IMR-90 (cell line): ENCODE data around the gene USPL1. TPM values are rescaled to one million over a fixed set of nuclear protein-coding genes. Genes with fewer than 3 reads are reported as not detected.

Experiments
- ATAC-seq: fragments of 200-7000 bp; cut with Tn5 transposase; 2 replicates; pipeline ENCODE4 v1.9.1; 2020; ENCODE audit warnings: low read depth, mild to moderate bottlenecking, moderate library complexity
- BruUV-seq: library from RNA; stranded (reverse); fragments of 400-500 nt; replicated peaks from 2 replicates; lab custom pipeline; 2021; lab: Mats Ljungman, UMichigan
- CTCF ChIA-PET: fragments of 300-600 bp; formaldehyde crosslinking; extraction: SDS; loops from one replicate; lab custom pipeline; 2021; ENCODE audit warnings: antibody characterized with exemption; lab: Yijun Ruan, JAX
- POLR2A ChIA-PET: fragments of 300-600 bp; sonication (Branson Sonifier 250); formaldehyde crosslinking; loops from one replicate; lab custom pipeline; 2022; ENCODE audit warnings: antibody characterized with exemption; ENCODE audit not compliant: unreplicated experiment; lab: Charles Lee
- DNase-seq: peaks from one replicate; pipeline ENCODE4 v3.0.0; 2013
- H2AFZ ChIP-seq: replicated peaks from 2 replicates; pipeline ENCODE3; 2013; ENCODE audit warnings: low read length, mild to moderate bottlenecking; ENCODE audit not compliant: poor library complexity
- H2AK5ac ChIP-seq: 2 replicates; pipeline ENCODE4 v1.6.1; 2013; ENCODE audit warnings: low read depth, low read length, inconsistent platforms
- H2AK9ac ChIP-seq: replicated peaks from 2 replicates; pipeline ENCODE3; 2013; ENCODE audit warnings: mild to moderate bottlenecking, low read depth, low read length, moderate library complexity; ENCODE audit not compliant: poor library complexity
- H2BK120ac ChIP-seq: 2 replicates; pipeline ENCODE4 v1.6.1; 2013; ENCODE audit warnings: low read depth, low read length, inconsistent platforms
- H2BK15ac ChIP-seq: 3 replicates; pipeline ENCODE4 v1.6.1; 2013; ENCODE audit warnings: low read depth, low read length, inconsistent platforms
- H2BK20ac ChIP-seq: 2 replicates; pipeline ENCODE4 v1.6.1; 2013; ENCODE audit warnings: low read depth, mild to moderate bottlenecking, inconsistent platforms, low read length, moderate library complexity
- H2BK5ac ChIP-seq: 2 replicates; pipeline ENCODE4 v1.6.1; 2013; ENCODE audit warnings: mild to moderate bottlenecking, low read depth, low read length, inconsistent platforms; ENCODE audit not compliant: poor library complexity, severe bottlenecking
- H3K14ac ChIP-seq: replicated peaks from 2 replicates; pipeline ENCODE4 v1.6.1; 2013; ENCODE audit warnings: low read depth, low read length, inconsistent platforms
- H3K18ac ChIP-seq: 2 replicates; pipeline ENCODE4 v1.6.1; 2013; ENCODE audit warnings: low read depth, low read length, control low read depth
- H3K23ac ChIP-seq: 2 replicates; pipeline ENCODE4 v1.6.1; 2013; ENCODE audit warnings: low read depth, low read length, inconsistent platforms
- H3K27ac ChIP-seq: 2 replicates; pipeline ENCODE4 v1.5.1; 2013; ENCODE audit warnings: mild to moderate bottlenecking, control low read depth, low read length; ENCODE audit not compliant: insufficient read depth
- H3K27me3 ChIP-seq: 2 replicates; pipeline ENCODE4 v1.6.1; 2013; ENCODE audit warnings: low read length; ENCODE audit not compliant: control insufficient read depth, insufficient read depth
- H3K36me3 ChIP-seq: 2 replicates; pipeline ENCODE4 v1.6.1; 2013; ENCODE audit warnings: low read length, mixed read lengths; ENCODE audit not compliant: control insufficient read depth, insufficient read depth
- H3K4ac ChIP-seq: 2 replicates; pipeline ENCODE4 v1.6.1; 2013; ENCODE audit warnings: low read depth, low read length, inconsistent platforms
- H3K4me1 ChIP-seq: 2 replicates; pipeline ENCODE4 v1.6.1; 2013; ENCODE audit warnings: low read length, mixed read lengths; ENCODE audit not compliant: control insufficient read depth, insufficient read depth
- H3K4me2 ChIP-seq: 2 replicates; pipeline ENCODE4 v1.6.1; 2013; ENCODE audit warnings: low read depth, mild to moderate bottlenecking, control low read depth, low read length, moderate library complexity
- H3K4me3 ChIP-seq: 2 replicates; pipeline ENCODE4 v1.5.1; 2013; ENCODE audit warnings: low read depth, mild to moderate bottlenecking, control low read depth, low read length, moderate library complexity; ENCODE audit not compliant: insufficient read depth
- H3K56ac ChIP-seq: 2 replicates; pipeline ENCODE4 v1.6.1; 2013; ENCODE audit warnings: low read length, inconsistent platforms; ENCODE audit not compliant: insufficient read depth; ENCODE audit errors: extremely low read depth
- H3K79me1 ChIP-seq, 2 experiments: 2 replicates each; pipeline ENCODE4 v1.6.1; 2013; ENCODE audit warnings: low read length in 2 of 2, inconsistent platforms in 1 of 2, low read depth in 1 of 2
- H3K9ac ChIP-seq: 2 replicates; pipeline ENCODE4 v1.6.1; 2013; ENCODE audit warnings: low read depth, low read length, control low read depth
- H3K9me1 ChIP-seq: 2 replicates; pipeline ENCODE4 v1.6.1; 2013; ENCODE audit warnings: low read length, inconsistent platforms; ENCODE audit not compliant: insufficient read depth
- H3K9me3 ChIP-seq: 2 replicates; pipeline ENCODE4 v1.6.1; 2013; ENCODE audit warnings: low read length; ENCODE audit not compliant: control insufficient read depth, insufficient read depth
- H4K20me1 ChIP-seq: 2 replicates; pipeline ENCODE4 v1.6.1; 2013; ENCODE audit warnings: low read length, inconsistent platforms; ENCODE audit not compliant: insufficient read depth
- H4K5ac ChIP-seq: 2 replicates; pipeline ENCODE4 v1.6.1; 2013; ENCODE audit warnings: mild to moderate bottlenecking, low read depth, low read length, control low read depth
- H4K8ac ChIP-seq, 2 experiments: 2 replicates each; pipeline ENCODE4 v1.6.1; 2013; ENCODE audit warnings: low read depth in 2 of 2, low read length in 2 of 2, control low read depth in 1 of 2, inconsistent platforms in 1 of 2
- H4K91ac ChIP-seq: 2 replicates; pipeline ENCODE4 v1.6.1; 2013; ENCODE audit warnings: low read depth, low read length, inconsistent platforms; ENCODE audit not compliant: insufficient read depth
- BHLHE40 ChIP-seq: fragments of 150-350 bp; IDR thresholded peaks from 2 replicates; pipeline ENCODE4 v1.6.1; 2016; ENCODE audit warnings: mild to moderate bottlenecking, low read depth, low read length
- CEBPB ChIP-seq: IDR thresholded peaks from 2 replicates; pipeline ENCODE4 v1.6.1; 2012; ENCODE audit warnings: low read depth, low read length, improper control_type of control experiment
- CHD1 ChIP-seq: IDR thresholded peaks from 2 replicates; pipeline ENCODE4 v1.6.1; 2012; ENCODE audit warnings: low read depth, low read length, improper control_type of control experiment
- FOS ChIP-seq: fragments of 150-350 bp; IDR thresholded peaks from 2 replicates; pipeline ENCODE4 v1.6.1; 2016; ENCODE audit warnings: low read depth, low read length
- MAFK ChIP-seq: IDR thresholded peaks from 2 replicates; pipeline ENCODE4 v1.6.1; 2012; ENCODE audit warnings: low read depth, low read length, improper control_type of control experiment
- MAZ ChIP-seq: IDR thresholded peaks from 2 replicates; pipeline ENCODE4 v1.6.1; 2012; ENCODE audit warnings: low read depth, mild to moderate bottlenecking, low read length, improper control_type of control experiment, moderate library complexity, borderline replicate concordance
- NFE2L2 ChIP-seq: fragments of 150-350 bp; IDR thresholded peaks from 2 replicates; pipeline ENCODE4 v1.6.1; 2016; ENCODE audit warnings: low read depth, mild to moderate bottlenecking, low read length
- POLR2A ChIP-seq: IDR thresholded peaks from 2 replicates; pipeline ENCODE4 v1.6.1; 2012; ENCODE audit warnings: mild to moderate bottlenecking, low read depth, low read length
- RAD21 ChIP-seq: IDR thresholded peaks from 2 replicates; pipeline ENCODE4 v1.6.1; 2012; ENCODE audit warnings: low read length, improper control_type of control experiment
- RCOR1 ChIP-seq: IDR thresholded peaks from 2 replicates; pipeline ENCODE4 v1.6.1; 2012; ENCODE audit warnings: mild to moderate bottlenecking, low read length, improper control_type of control experiment; ENCODE audit not compliant: insufficient replicate concordance
- RFX5 ChIP-seq: IDR thresholded peaks from 2 replicates; pipeline ENCODE4 v1.8.0; 2012; ENCODE audit warnings: low read depth, mild to moderate bottlenecking, low read length, moderate library complexity
- SMC3 ChIP-seq: fragments of 150-350 bp; IDR thresholded peaks from 2 replicates; pipeline ENCODE4 v1.6.1; 2016; ENCODE audit warnings: low read depth, mild to moderate bottlenecking, antibody characterized with exemption, low read length, moderate library complexity
- WGBS, 2 experiments: methylation state at CpG; one replicate each; pipeline versions ENCODE4 v1.1.5 to v1.1.7; 2013; ENCODE audit warnings: missing lambda C conversion rate in 2 of 2; ENCODE audit not compliant: insufficient read length in 1 of 2; ENCODE audit errors: extremely low coverage in 2 of 2; 5-methylcytosine and 5-hydroxymethylcytosine counted together
- dilution Hi-C: fragments of 300-500 bp; cut with HindIII; formaldehyde crosslinking; loops from one replicate; pipeline ENCODE4 v1.14.3; 2018; ENCODE audit warnings: low sequenced_read_pairs; ENCODE audit not compliant: unreplicated experiment
- in situ Hi-C: fragments of 300-500 bp; cut with MboI; formaldehyde crosslinking; loops from 3 replicates; pipeline ENCODE4 v1.14.3; 2019; ENCODE audit warnings: low sequenced_read_pairs, inconsistent platforms, mixed read lengths
- intact Hi-C: fragments of 100-400 bp; cut with micrococcal nuclease; formaldehyde crosslinking; loops from 2 replicates; pipeline ENCODE4 v1.10.0; 2022
- polyA plus RNA-seq, 3 experiments: library from polyadenylated mRNA; depleted of rRNA; stranded (reverse); fragments of >200 nt; gene quantifications; 2 replicates each; pipeline ENCODE4 v1.2.3, GENCODE V29; 2012; ENCODE audit warnings: low replicate concordance in 1 of 3
- total RNA-seq: library from RNA; depleted of rRNA; stranded (reverse); fragments of >200 nt; gene quantifications from 2 replicates; pipeline ENCODE4 v1.2.3, GENCODE V29; 2012
- TF ChIP-seq, protein P1 (sequence below): fragments of 150-350 bp; IDR thresholded peaks from 2 replicates; pipeline ENCODE4 v1.6.1; 2017; ENCODE audit warnings: mild to moderate bottlenecking, antibody characterized with exemption, low read length, low read depth
- TF ChIP-seq, protein P2 (sequence below): fragments of 150-350 bp; IDR thresholded peaks from 2 replicates; pipeline ENCODE4 v1.6.1; 2016; ENCODE audit warnings: low read depth, mild to moderate bottlenecking, low read length, moderate library complexity, borderline replicate concordance
- TF ChIP-seq, protein P3 (sequence below): conservative IDR thresholded peaks from 2 replicates; pipeline ENCODE4 v1.5.1; 2012; ENCODE audit warnings: mild to moderate bottlenecking, low read depth, low read length, improper control_type of control experiment

Gene USPL1
- total and polyA plus RNA-seq, 2 of the 4 experiments (the other 2 are of a cell fraction): 12.1 to 15.4 TPM

DNA sequence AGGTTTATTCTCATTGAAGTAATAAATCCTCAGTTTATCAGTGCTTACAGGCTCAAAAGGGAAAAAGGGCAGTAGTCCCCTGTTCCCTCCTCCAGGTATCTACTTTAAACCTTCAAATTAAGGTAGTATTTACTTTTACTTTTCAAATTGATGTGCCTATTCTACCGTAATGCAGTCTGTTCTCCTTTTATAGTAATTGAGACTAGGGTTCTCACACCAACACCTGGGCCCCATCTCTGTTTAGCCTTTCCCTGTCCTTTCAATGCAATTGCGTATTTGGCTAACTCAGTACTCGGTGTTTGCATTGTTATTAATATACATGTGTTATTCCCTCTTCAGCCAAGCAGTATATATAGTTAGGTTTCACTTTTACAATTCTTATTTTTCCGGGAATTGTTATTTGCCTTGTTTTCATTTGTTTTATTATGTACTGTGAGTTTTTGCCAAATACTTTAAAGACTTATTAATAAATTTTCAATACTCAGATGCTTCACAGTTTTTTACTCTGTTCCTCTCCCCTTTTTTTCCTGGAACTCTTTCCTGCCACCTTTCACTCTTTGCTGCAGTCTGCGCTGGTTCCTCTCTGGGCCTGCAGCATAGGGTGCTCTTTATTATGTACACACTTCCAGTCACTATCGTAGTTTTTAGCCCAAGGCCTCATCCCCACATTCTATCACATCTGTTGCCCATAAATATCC lies 30.3 kb downstream of the USPL1 start:
- DNase-seq (no peak), ATAC-seq (no peak)
- Histone ChIP-seq H4K20me1 (peaks cover 4% of the 10 kb centered on the region; the same call in 1 of the 2 replicates), H3K36me3 (peaks cover 28% of the 10 kb centered on the region), H3K9me3 (no peaks in the 10 kb centered on the region), H4K5ac (no peak overlapping the region), H2BK20ac (no peak overlapping the region), H3K4ac (no peak overlapping the region), H3K9ac (no peak overlapping the region), H4K91ac (no peak overlapping the region), H2AK9ac (no peak overlapping the region), H2BK120ac (no peak overlapping the region), H3K27me3 (no peaks in the 10 kb centered on the region), H3K56ac (no peak overlapping the region), H2BK15ac (no peak overlapping the region), H3K4me1 (no peaks in the 10 kb centered on the region), H3K27ac (no peak overlapping the region), H3K14ac (no peak overlapping the region), H3K9me1 (no peaks in the 10 kb centered on the region), H3K18ac (no peak overlapping the region), H2AFZ (no peak overlapping the region), H4K8ac (no peak overlapping the region), H2BK5ac (no peak overlapping the region), H3K79me1 (peaks cover 25 to 41% of the 10 kb centered on the region in 2 experiments), H3K4me2 (no peak overlapping the region), H2AK5ac (no peak overlapping the region), H3K23ac (no peak overlapping the region), H3K4me3 (no peak overlapping the region)
- intact Hi-C loops: no loop called here
- WGBS, 2 experiments: 94% methylated on average over 2 of the region's 6 CpGs; no CpG with 5 or more reads in 1 of the 2 experiments
- dilution Hi-C loops: no loop called here
- POLR2A ChIA-PET: no interaction called here
- CTCF ChIA-PET: interaction anchor here (0.5 kb wide), 1 partner anchor 1842 kb away, joined by 3 read pairs; no protein-coding TSS in a partner anchor
- BruUV-seq: no TSS peak
- in situ Hi-C loops: loop anchor here (25.0 kb wide), 1 partner anchor 389 kb away; no protein-coding TSS in a partner anchor
- TF ChIP-seq FOS (no peak), CEBPB (no peak), SMC3 (no peak), CHD1 (no peak), RFX5 (no peak), RCOR1 (no peak), MAZ (no peak), RAD21 (no peak), NFE2L2 (no peak), BHLHE40 (no peak), MAFK (no peak), POLR2A (no peak)
- TF ChIP-seq, protein P1, sequence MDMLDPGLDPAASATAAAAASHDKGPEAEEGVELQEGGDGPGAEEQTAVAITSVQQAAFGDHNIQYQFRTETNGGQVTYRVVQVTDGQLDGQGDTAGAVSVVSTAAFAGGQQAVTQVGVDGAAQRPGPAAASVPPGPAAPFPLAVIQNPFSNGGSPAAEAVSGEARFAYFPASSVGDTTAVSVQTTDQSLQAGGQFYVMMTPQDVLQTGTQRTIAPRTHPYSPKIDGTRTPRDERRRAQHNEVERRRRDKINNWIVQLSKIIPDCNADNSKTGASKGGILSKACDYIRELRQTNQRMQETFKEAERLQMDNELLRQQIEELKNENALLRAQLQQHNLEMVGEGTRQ: no peak
- TF ChIP-seq, protein P2, sequence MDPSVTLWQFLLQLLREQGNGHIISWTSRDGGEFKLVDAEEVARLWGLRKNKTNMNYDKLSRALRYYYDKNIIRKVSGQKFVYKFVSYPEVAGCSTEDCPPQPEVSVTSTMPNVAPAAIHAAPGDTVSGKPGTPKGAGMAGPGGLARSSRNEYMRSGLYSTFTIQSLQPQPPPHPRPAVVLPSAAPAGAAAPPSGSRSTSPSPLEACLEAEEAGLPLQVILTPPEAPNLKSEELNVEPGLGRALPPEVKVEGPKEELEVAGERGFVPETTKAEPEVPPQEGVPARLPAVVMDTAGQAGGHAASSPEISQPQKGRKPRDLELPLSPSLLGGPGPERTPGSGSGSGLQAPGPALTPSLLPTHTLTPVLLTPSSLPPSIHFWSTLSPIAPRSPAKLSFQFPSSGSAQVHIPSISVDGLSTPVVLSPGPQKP: no peak
- TF ChIP-seq, protein P3, sequence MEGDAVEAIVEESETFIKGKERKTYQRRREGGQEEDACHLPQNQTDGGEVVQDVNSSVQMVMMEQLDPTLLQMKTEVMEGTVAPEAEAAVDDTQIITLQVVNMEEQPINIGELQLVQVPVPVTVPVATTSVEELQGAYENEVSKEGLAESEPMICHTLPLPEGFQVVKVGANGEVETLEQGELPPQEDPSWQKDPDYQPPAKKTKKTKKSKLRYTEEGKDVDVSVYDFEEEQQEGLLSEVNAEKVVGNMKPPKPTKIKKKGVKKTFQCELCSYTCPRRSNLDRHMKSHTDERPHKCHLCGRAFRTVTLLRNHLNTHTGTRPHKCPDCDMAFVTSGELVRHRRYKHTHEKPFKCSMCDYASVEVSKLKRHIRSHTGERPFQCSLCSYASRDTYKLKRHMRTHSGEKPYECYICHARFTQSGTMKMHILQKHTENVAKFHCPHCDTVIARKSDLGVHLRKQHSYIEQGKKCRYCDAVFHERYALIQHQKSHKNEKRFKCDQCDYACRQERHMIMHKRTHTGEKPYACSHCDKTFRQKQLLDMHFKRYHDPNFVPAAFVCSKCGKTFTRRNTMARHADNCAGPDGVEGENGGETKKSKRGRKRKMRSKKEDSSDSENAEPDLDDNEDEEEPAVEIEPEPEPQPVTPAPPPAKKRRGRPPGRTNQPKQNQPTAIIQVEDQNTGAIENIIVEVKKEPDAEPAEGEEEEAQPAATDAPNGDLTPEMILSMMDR: no peak
